SH-SY5Y (cell line): ENCODE data around the gene DHRS7C.

Experiments used
- GATA2 ChIP-seq: IDR thresholded peaks from 2 replicates; pipeline ENCODE4 v1.6.1; 2011; ENCODE audit warnings: mild to moderate bottlenecking, low read depth, low read length
- GATA3 ChIP-seq: IDR thresholded peaks from 2 replicates; pipeline ENCODE4 v1.6.1; 2011; ENCODE audit warnings: low read depth, mild to moderate bottlenecking, low read length, moderate library complexity

DNA sequence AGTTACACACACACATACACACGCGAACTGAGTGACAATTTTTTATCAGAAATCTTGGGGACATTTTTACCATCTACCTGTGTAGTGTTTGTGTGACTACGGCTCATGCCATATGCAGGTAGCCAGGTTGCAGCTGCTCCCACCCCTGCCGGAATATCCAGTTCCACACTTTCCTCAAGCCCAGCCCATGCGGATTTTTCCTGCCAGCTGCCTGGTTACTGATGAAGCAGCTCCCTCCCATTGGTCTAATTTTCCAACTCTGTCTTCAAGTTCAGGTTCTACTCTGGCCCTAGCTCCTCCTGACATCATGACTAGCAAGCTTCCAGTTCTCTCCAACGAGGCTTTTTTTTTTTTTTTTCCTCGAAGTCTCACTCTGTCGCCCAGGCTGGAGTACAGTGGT, 25.7 kb upstream of the DHRS7C start:
- TF ChIP-seq GATA2: no peak
- no peak for TF ChIP-seq GATA3
